HG03280 (cell line): ENCODE data around the gene TRMT2A.

Experiments
- ATAC-seq: cut with Tn5 transposase; IDR thresholded peaks from one replicate; pipeline ENCODE4 v1.9.1; 2021; ENCODE audit warnings: mild to moderate bottlenecking, moderate library complexity; ENCODE audit not compliant: unreplicated experiment

Gene TRMT2A

DNA sequence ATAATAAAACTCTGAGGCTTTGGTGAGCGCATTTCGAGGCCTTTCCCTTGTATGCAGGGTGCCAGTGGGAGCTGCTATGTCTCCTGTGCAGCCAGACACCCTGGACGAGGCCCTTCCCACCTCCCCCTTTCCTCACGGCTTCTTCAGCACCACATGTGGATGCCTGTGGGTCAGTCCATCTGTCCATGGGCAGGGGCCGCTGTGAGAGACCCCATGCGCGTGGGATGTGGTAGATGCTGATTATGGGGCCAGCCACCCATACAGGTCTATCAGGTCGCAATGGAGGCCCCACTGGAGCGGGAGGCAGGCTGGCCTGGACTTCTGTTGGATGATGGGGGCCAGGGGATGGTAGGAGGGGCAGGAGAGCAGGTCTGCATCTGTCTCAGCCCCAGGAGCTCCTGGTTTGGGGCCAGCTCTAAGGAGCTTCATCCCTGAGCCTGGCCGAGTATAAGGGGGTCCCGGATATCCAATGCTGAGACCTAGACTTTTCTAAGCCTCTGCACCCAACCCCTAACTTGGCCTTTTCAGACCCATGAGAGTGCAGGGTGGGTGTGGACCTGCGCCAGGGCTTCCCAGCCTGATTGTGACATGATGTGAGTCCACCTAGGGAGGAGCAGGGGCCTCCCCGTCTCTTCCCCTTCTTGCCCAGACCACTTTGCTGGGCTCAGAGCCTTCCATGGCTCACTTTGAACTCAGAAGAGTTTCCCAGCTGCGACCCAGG, 51.0 kb downstream of the TRMT2A start:
- no peak for ATAC-seq

DNA sequence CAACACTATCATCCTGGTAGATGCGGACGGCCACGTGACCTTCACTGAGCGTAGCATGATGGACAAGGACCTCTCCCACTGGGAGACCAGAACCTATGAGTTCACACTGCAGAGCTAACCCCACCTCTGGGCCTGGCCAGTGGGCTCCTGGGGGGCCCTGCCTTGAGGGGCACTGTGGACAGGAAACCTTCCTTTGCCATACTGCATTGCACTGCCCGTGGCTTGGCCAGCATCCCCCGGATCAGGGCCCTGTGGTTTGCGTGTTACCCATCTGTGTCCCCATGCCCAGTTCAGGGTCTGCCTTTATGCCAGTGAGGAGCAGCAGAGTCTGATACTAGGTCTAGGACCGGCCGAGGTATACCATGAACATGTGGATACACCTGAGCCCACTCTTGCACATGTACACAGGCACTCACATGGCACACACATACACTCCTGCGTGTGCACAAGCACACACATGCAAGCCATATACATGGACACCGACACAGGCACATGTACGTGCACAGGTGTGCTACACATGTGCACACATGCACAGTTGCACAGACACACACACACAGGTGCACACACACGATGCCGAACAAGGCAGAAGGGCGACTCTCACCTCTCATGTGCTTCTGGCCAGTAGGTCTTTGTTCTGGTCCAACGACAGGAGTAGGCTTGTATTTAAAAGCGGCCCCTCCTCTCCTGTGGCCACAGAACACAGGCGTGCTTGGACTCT, 52.3 kb downstream of the TRMT2A start:
- ATAC-seq = no peak

DNA sequence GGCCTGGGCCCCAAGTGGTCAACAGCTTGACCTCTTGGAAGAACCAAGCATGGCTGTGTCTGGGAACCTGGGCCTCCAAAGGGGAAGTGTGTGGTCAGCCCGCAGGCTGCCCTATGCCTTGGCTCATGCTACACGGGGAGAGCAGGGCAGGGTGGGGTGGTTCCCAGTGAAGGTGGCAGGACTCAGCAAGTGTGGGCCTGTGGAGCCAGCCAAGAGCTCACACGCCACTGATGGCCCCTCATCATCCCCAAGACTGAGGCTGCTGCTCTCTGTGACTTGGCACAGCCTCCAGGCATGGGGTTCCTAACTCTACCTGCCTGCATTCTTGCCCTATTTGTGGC, 52.9 kb downstream of the TRMT2A start:
- ATAC-seq = no peak

DNA sequence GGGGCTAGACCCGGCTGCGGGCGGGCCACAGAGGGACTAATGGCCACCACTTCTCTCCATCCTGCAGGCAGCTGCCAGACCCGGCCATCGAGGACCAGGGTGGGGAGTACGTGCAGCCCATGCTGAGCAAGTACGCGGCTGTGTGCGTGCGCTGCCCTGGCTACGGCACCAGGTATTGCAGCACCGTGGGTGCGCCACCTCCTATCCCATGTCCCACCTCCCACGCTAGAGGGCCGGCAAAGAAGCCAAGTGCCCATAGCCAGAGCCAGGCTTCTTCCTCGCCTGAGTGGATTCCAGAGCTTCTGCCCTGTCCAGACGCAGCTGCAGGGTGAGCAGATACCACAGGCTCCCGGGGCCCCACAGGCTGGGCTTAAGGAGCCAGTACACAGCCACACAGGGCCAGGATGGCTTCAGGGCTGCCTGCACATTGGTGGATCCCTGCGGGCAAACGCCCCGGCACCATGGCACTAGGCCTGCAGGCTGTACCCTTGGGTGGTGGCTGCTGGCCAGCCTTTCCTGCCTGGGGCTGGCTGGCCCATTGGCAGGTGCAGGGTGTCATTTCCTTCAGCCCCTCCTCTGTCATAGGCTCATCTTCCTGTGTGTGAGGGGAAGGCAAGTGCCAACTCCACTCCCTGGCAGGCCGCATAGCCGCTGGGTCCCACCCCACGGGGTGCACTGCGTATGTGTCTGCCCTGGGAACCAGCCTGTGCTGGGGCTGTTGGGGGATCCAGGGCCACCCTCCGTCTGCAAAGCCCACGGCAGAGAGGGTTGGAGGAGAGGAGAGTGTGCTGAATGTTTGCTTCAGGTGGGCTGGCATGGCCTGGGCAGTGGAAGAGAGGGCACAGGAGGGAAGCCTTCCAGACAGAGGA, 53.5 kb downstream of the TRMT2A start:
- ATAC-seq = no peak

DNA sequence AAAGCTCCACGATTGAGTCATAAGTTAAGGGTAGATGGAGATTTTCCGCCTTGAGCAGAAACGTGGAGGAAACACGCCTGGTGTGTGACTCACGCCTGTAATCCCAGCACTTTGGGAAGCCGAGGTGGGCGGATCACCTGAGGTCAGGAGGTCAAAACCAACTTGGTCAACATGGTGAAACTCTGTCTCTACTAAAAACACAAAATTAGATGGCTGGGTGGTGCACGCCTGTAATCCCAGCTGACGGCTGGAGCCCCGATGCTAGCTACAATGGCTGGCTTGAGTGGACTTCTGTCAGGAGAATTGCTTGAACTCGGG, 54.3 kb downstream of the TRMT2A start:
- no peak for ATAC-seq

DNA sequence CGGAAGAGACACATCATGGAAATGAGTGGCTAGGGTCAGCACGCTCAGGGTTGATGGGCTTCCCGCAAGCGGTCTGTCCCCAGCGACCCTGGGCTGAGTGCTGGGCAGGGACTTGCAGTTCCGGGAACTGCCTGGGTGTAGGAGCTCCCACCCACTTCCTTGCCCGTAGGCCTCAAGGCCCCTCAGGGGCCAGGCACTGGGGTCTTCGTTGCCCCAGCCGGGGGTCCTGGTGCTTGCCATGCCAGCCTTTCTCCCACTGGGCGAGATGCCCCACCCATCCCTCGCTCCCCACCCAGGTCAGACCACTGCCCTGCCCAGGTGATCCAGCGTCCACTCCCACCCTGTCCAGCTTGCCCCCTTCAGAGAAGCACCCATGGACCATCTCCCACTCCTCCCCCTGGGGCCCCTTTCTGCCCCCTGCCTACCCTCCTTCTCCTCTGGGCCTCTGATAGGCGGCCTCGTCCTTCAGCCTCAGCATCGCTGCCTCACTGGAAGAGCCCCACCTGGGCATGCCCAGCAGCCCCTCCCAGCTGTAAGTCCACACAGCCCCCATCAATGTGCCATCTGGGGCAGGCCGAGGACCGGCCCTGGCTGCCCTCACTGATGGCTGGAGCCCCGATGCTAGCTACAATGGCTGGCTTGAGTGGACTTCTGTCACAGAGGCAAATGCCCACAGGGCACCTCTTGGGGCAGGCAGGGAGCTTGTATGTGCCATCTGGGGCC, 54.8 kb downstream of the TRMT2A start:
- no peak for ATAC-seq
